ENCODE measurements around the gene LCT. TPM values are rescaled to one million over a fixed set of nuclear protein-coding genes. Genes with fewer than 3 reads are reported as not detected.

Gene LCT
- total RNA-seq (2016; rRNA removed; fragmentation: Illumina TruSeq; extraction: Trizol) (not detected in 2 replicates), polyA plus RNA-seq (2011; rRNA removed) (not detected in 2 replicates), polyA minus RNA-seq (2011; rRNA and poly(A)+ RNA removed; ENCODE audit: low replicate concordance) (0.08 and 0.12 TPM in 2 replicates), Bru-seq, nascent RNA (percentile 6 among the genes with signal in this experiment), BruChase-seq, experiment 1, labeled RNA remaining after a 6-hour chase (percentile 6 among the genes with signal in this experiment), BruChase-seq, experiment 2, labeled RNA remaining after a 2-hour chase (percentile 9 among the genes with signal in this experiment)
- not detected in 2 replicates for total RNA-seq (2016; cell fraction: cytosol; rRNA removed; fragmentation: Illumina TruSeq; extraction: Trizol; ENCODE audit: low read depth)
- not detected in 2 replicates for total RNA-seq (2016; cell fraction: insoluble cytoplasmic fraction; rRNA removed; fragmentation: Illumina TruSeq; extraction: Trizol)
- not detected in 2 replicates for total RNA-seq (2016; cell fraction: membrane; rRNA removed; fragmentation: Illumina TruSeq; extraction: Trizol)
- not detected in 2 replicates for total RNA-seq (2016; cell fraction: nucleus; rRNA removed; fragmentation: Illumina TruSeq; extraction: Trizol)
- not detected in 2 replicates for polyA plus RNA-seq (2011; cell fraction: cytosol; rRNA removed)
- not detected in 2 replicates for polyA plus RNA-seq (2011; cell fraction: nucleus; rRNA removed)
- not detected in 2 replicates for polyA plus RNA-seq (2012)
- not detected in 2 replicates for polyA plus RNA-seq (2016; cell fraction: cytosol; fragmentation: Illumina TruSeq; extraction: Trizol; ENCODE audit: low read depth)
- polyA plus RNA-seq (2016; cell fraction: insoluble cytoplasmic fraction; fragmentation: Illumina TruSeq; extraction: Trizol; ENCODE audit: low read depth): not detected in 2 replicates
- not detected in 2 replicates for polyA plus RNA-seq (2016; cell fraction: membrane; fragmentation: Illumina TruSeq; extraction: Trizol; ENCODE audit: low read depth)
- not detected in 2 replicates for polyA plus RNA-seq (2016; cell fraction: nucleus; fragmentation: Illumina TruSeq; extraction: Trizol; ENCODE audit: insufficient read depth, low read depth)
- polyA minus RNA-seq (2011; cell fraction: cytosol; rRNA and poly(A)+ RNA removed): not detected in 2 replicates
- 0.12 TPM in 1 of 2 replicates, not detected in the other for polyA minus RNA-seq (2011; cell fraction: nucleus; rRNA and poly(A)+ RNA removed)
- long read RNA-seq, experiment 1: 0 reads
- long read RNA-seq, experiment 2: 0 reads

DNA sequence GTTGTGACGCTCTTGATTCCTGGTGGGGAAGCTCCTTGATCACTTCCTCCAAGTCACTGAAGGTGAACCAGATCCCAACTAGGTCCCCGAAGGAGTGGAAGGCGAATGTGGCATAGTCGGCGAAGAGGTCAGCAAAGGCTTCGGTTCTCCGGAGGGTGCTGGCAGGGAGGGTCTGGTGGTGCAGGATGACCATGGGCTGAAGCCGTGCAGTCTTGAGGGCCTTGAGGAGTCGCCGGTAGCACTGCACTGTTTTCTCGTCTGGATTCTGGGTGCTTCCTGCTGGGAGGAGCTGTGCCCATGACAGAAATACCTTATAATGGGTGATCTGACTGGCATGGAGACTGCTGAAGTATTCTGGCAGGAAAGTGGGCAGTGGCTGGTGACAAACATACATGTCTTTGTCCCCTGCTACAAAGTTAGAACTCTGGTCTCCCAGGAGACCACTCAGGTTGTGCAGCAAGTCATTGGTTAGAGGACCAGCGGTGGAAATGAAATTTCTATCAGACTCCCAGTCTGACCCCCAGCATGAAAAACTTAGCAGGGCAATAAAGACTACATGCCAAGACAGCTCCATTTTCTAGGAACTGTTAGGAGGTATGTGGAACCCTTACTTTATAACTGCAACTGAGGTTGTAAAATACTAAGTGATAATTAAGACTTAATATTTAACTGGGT lies at the start of gene LCT:
Gene LCT (minus strand): TSS at position 589 of the 675 bp plus-strand sequence. CDS start 15 bp downstream, at position 574.
- WGBS (ENCODE audit: low lambda C conversion rate): 84% methylated on average over 12 of the region's 12 CpGs
- CTCF ChIA-PET (ENCODE audit: low intra/inter-chr PET ratio, low total read pairs): no interaction called here
- no peak for TF ChIP-seq HIVEP1 (CRISPR knock-in tag; IDR thresholded peaks at IDR 0.05)
- TF ChIP-seq LRRFIP1 (CRISPR knock-in tag; conservative IDR thresholded peaks at IDR 0.05): no peak
- no peak for TF ChIP-seq HOXD1 (CRISPR knock-in tag; IDR thresholded peaks at IDR 0.05)
- TF ChIP-seq NR2C2 (CRISPR knock-in tag; IDR thresholded peaks at IDR 0.05; ENCODE audit: borderline replicate concordance): no peak
- TF ChIP-seq MXD4 (CRISPR knock-in tag; IDR thresholded peaks at IDR 0.05): no peak
- no peak for TF ChIP-seq ZBTB33 (CRISPR knock-in tag; IDR thresholded peaks at IDR 0.05)
- no peak for TF ChIP-seq ZNF317 (CRISPR knock-in tag; IDR thresholded peaks at IDR 0.05)
- TF ChIP-seq ZNF850 (CRISPR knock-in tag; conservative IDR thresholded peaks at IDR 0.05): no peak
- TF ChIP-seq ZBTB20 (CRISPR knock-in tag; IDR thresholded peaks at IDR 0.05; ENCODE audit: borderline replicate concordance, low read depth): no peak

More for the DNA sequence above, at the start of gene LCT:
- POLR2A ChIA-PET: no interaction called here
- intact Hi-C loops (cut with micrococcal nuclease; ENCODE audit: unreplicated experiment) (no loop called here), in situ Hi-C loops (cut with HindIII; ENCODE audit: extremely low pct_ligation_motif_present, low pct_unique_long_range_greater_than_20kb) (no loop called here)
- Histone ChIP-seq H3K36me3 (replicated peaks in 1 of 2; ENCODE audit: control insufficient read depth in 1 of 2, insufficient read depth in 2 of 2, low read length in 2 of 2) (no peaks in the 10 kb centered on the region), H4K20me1 (ENCODE audit: insufficient read depth, low read length) (no peaks in the 10 kb centered on the region), H3K79me2 (ENCODE audit: insufficient read depth, low read length) (no peaks in the 10 kb centered on the region), H3K9ac (ENCODE audit: insufficient read depth, low read depth, low read length) (no peak within 1 kb of the TSS), H3K4me3 (replicated peaks in 1 of 3; ENCODE audit: insufficient read depth in 1 of 3, low read depth in 2 of 3, low read length in 3 of 3) (no peak within 1 kb of the TSS), H3K27ac (ENCODE audit: extremely low read length, insufficient read depth, low read length) (no peak within 1 kb of the TSS), H3K9me3 (ENCODE audit: low read length) (no peaks in the 10 kb centered on the region), H2AFZ (ENCODE audit: low read length) (no peak within 1 kb of the TSS), H3K4me1 (ENCODE audit: insufficient read depth, low read length) (no peaks in the 10 kb centered on the region), H3K27me3 (ENCODE audit: control insufficient read depth in 1 of 2, insufficient read depth in 2 of 2, low read length in 2 of 2) (no peaks in the 10 kb centered on the region), H3K4me2 (ENCODE audit: low read depth, low read length) (no peak within 1 kb of the TSS)
- no TSS peak for BruUV-seq (replicated peaks)
- FAIRE-seq (no peak), DNase-seq (ENCODE audit: low spot score) (no peak), ATAC-seq (peak; percentile 29; the same call in 2 of the 3 replicates)

Measured in HepG2 (cell line).